ENCODE results near the gene COMMD9. TPM values are rescaled to one million over a fixed set of nuclear protein-coding genes. Genes with fewer than 3 reads are reported as not detected.

COMMD9 gene
- total RNA-seq, 2 experiments from 2014 or later = 34.8 to 36.8 TPM

GRCh38 chr11:36254713-36255112 lies 34.5 kb downstream of the COMMD9 start:
- peaks cover 19% of the 10 kb centered on the region for H3K27me3 Mint-ChIP-seq
- intact Hi-C loops (cut with micrococcal nuclease) = no loop called here
- TF ChIP-seq, protein P1, sequence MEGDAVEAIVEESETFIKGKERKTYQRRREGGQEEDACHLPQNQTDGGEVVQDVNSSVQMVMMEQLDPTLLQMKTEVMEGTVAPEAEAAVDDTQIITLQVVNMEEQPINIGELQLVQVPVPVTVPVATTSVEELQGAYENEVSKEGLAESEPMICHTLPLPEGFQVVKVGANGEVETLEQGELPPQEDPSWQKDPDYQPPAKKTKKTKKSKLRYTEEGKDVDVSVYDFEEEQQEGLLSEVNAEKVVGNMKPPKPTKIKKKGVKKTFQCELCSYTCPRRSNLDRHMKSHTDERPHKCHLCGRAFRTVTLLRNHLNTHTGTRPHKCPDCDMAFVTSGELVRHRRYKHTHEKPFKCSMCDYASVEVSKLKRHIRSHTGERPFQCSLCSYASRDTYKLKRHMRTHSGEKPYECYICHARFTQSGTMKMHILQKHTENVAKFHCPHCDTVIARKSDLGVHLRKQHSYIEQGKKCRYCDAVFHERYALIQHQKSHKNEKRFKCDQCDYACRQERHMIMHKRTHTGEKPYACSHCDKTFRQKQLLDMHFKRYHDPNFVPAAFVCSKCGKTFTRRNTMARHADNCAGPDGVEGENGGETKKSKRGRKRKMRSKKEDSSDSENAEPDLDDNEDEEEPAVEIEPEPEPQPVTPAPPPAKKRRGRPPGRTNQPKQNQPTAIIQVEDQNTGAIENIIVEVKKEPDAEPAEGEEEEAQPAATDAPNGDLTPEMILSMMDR (IDR thresholded peaks at IDR 0.05) = no peak
- ChIA-PET CTCF (interaction anchor here (0.9 kb wide), 1 partner anchor 12 kb away, joined by 4 read pairs; no protein-coding TSS in a partner anchor), POLR2A (no interaction called here)
- no peak overlapping the region for H3K27ac Mint-ChIP-seq
- peaks cover 3% of the 10 kb centered on the region for H3K9me3 Mint-ChIP-seq
- ATAC-seq (no peak), DNase-seq (no peak)
- H3K4me3 Mint-ChIP-seq = no peak overlapping the region
- no peaks in the 10 kb centered on the region for H3K4me1 Mint-ChIP-seq (ENCODE audit: low read depth)
- no peaks in the 10 kb centered on the region for H3K36me3 Mint-ChIP-seq (ENCODE audit: low read depth)

DNA sequence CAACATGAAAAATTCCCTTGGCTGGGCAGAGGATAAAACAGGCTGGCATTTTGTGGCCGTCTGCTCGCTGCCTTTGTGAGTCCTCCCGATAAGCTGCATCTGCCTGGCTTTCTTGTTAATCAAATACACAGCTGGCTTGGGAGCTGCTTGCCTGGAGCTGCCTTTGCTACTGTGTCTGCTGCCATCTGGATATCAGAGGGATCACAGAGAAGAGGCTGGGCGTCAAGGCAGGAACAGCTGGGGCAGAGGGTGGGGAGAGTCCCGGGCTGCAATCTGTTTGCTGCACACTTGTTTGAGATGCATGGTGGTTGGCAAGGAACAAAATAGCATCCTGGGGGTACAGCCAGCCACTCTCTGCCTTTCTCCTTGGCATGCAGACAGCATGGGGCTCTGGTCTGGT lies 36.0 kb downstream of the COMMD9 start:
- H3K27me3 Mint-ChIP-seq = peaks cover 20% of the 10 kb centered on the region
- peaks cover 2% of the 10 kb centered on the region for H3K4me1 Mint-ChIP-seq (ENCODE audit: low read depth)
- no peak for DNase-seq
- H3K36me3 Mint-ChIP-seq (ENCODE audit: low read depth) = no peaks in the 10 kb centered on the region
- ChIA-PET POLR2A (no interaction called here), CTCF (interaction anchor here (6.8 kb wide), 1 partner anchor 13 kb away, joined by 34 read pairs; no protein-coding TSS in a partner anchor)
- peaks cover 3% of the 10 kb centered on the region for H3K9me3 Mint-ChIP-seq
- no peak overlapping the region for H3K27ac Mint-ChIP-seq
- TF ChIP-seq, protein P1 (IDR thresholded peaks at IDR 0.05) = no peak
- intact Hi-C loops (cut with micrococcal nuclease) = no loop called here
- no peak for ATAC-seq
- no peak overlapping the region for H3K4me3 Mint-ChIP-seq

GRCh38 chr11:36251823-36252222 lies 37.4 kb downstream of the COMMD9 start:
- H3K9me3 Mint-ChIP-seq = peaks cover 3% of the 10 kb centered on the region

GRCh38 chr11:36249246-36249645 lies 40.0 kb downstream of the COMMD9 start:
- H3K27ac Mint-ChIP-seq = no peak overlapping the region
- no peak overlapping the region for H3K4me3 Mint-ChIP-seq
- H3K36me3 Mint-ChIP-seq (ENCODE audit: low read depth) = no peaks in the 10 kb centered on the region
- peaks cover 20% of the 10 kb centered on the region for H3K27me3 Mint-ChIP-seq
- DNase-seq (peak; percentile 7), ATAC-seq (peak; percentile 56)
- ChIA-PET POLR2A (interaction anchor here (0.9 kb wide), 1 partner anchor 21 kb away, joined by 3 read pairs; no protein-coding TSS in a partner anchor), CTCF (interaction anchor here (3.9 to 6.8 kb wide), 2 partner anchors 9 to 17 kb away, joined by 15 to 34 read pairs; no protein-coding TSS in a partner anchor)
- intact Hi-C loops (cut with micrococcal nuclease) = no loop called here
- TF ChIP-seq, protein P1 (IDR thresholded peaks at IDR 0.05) = no peak
- peaks cover 2% of the 10 kb centered on the region for H3K4me1 Mint-ChIP-seq (ENCODE audit: low read depth)
- peaks cover 3% of the 10 kb centered on the region for H3K9me3 Mint-ChIP-seq

More at GRCh38 chr11:36251823-36252222, 37.4 kb downstream of the COMMD9 start:
- DNase-seq (no peak), ATAC-seq (no peak)
- Mint-ChIP-seq H3K27ac (no peak overlapping the region), H3K36me3 (ENCODE audit: low read depth) (no peaks in the 10 kb centered on the region), H3K27me3 (peaks cover 16% of the 10 kb centered on the region), H3K4me3 (no peak overlapping the region), H3K4me1 (ENCODE audit: low read depth) (peaks cover 2% of the 10 kb centered on the region)
- TF ChIP-seq, protein P1 (IDR thresholded peaks at IDR 0.05) = no peak
- ChIA-PET POLR2A (no interaction called here), CTCF (interaction anchor here (6.8 kb wide), 1 partner anchor 15 kb away, joined by 34 read pairs; no protein-coding TSS in a partner anchor)
- intact Hi-C loops (cut with micrococcal nuclease) = no loop called here

GRCh38 chr11:36248436-36248835 lies 40.8 kb downstream of the COMMD9 start:
- Mint-ChIP-seq H3K27ac (no peak overlapping the region), H3K27me3 (peaks cover 20% of the 10 kb centered on the region), H3K4me3 (no peak overlapping the region), H3K9me3 (peaks cover 3% of the 10 kb centered on the region), H3K4me1 (ENCODE audit: low read depth) (peaks cover 2% of the 10 kb centered on the region), H3K36me3 (ENCODE audit: low read depth) (no peaks in the 10 kb centered on the region)
- TF ChIP-seq, protein P1 (IDR thresholded peaks at IDR 0.05) = no peak
- POLR2A ChIA-PET = no interaction called here
- no peak for ATAC-seq
- CTCF ChIA-PET = interaction anchor here (3.9 to 6.8 kb wide), 2 partner anchors 10 to 18 kb away, joined by 15 to 34 read pairs; no protein-coding TSS in a partner anchor
- intact Hi-C loops (cut with micrococcal nuclease) = no loop called here
- DNase-seq = no peak
